CD4-positive, alpha-beta T cell treated with Interleukin-4 for 4 hours (primary cell): ENCODE measurements around the gene GDF10.

Source experiments
- DNase-seq: peaks from one replicate; pipeline ENCODE4 v3.0.0-alpha.2; 2020

GDF10 gene

GRCh38 chr10:47294501-47294900 is 5.5 kb upstream of the GDF10 start:
- DNase-seq: no peak

GRCh38 chr10:47295411-47295810 is 4.6 kb upstream of the GDF10 start:
- no peak for DNase-seq

- DNase-seq: no peak
Observed at GRCh38 chr10:47296156-47296894, 3.7 kb upstream of the GDF10 start.

- no peak for DNase-seq
Observed at GRCh38 chr10:47296941-47297340, 3.1 kb upstream of the GDF10 start.

- no peak for DNase-seq
Observed at GRCh38 chr10:47297866-47298540, 2.0 kb upstream of the GDF10 start.

- DNase-seq: no peak
Observed at GRCh38 chr10:47298715-47299114, 1.3 kb upstream of the GDF10 start.

- no peak for DNase-seq
Observed at GRCh38 chr10:47300429-47300931, 483 bp downstream of the GDF10 start.

GRCh38 chr10:47301833-47302232 is 1.8 kb downstream of the GDF10 start:
- no peak for DNase-seq

GRCh38 chr10:47303105-47303504 is 3.1 kb downstream of the GDF10 start:
- DNase-seq: no peak

GRCh38 chr10:47303866-47304265 is 3.9 kb downstream of the GDF10 start:
- DNase-seq: no peak

GRCh38 chr10:47305566-47305965 is 5.6 kb downstream of the GDF10 start:
- DNase-seq: no peak

- DNase-seq: no peak
Observed at GRCh38 chr10:47306387-47307210, 6.6 kb downstream of the GDF10 start.

GRCh38 chr10:47307381-47307780 is 7.4 kb downstream of the GDF10 start:
- DNase-seq: no peak

GRCh38 chr10:47308775-47309174 is 8.8 kb downstream of the GDF10 start:
- DNase-seq: no peak

GRCh38 chr10:47309408-47310089 is 9.6 kb downstream of the GDF10 start:
- no peak for DNase-seq

GRCh38 chr10:47310090-47310505 is 10.1 kb downstream of the GDF10 start:
- DNase-seq: no peak

GRCh38 chr10:47311193-47311931 is 11.4 kb downstream of the GDF10 start:
- peak; percentile 53 for DNase-seq

- peak; percentile 78 for DNase-seq
Observed at GRCh38 chr10:47311932-47312662, 12.1 kb downstream of the GDF10 start.

- no peak for DNase-seq
Observed at GRCh38 chr10:47312663-47312995, 12.6 kb downstream of the GDF10 start.

GRCh38 chr10:47314416-47314970 is 14.5 kb downstream of the GDF10 start:
- DNase-seq: no peak

GRCh38 chr10:47315421-47315820 is 15.4 kb downstream of the GDF10 start:
- DNase-seq: no peak
